ENCODE data around the gene IFI44L.

The IFI44L gene

DNA sequence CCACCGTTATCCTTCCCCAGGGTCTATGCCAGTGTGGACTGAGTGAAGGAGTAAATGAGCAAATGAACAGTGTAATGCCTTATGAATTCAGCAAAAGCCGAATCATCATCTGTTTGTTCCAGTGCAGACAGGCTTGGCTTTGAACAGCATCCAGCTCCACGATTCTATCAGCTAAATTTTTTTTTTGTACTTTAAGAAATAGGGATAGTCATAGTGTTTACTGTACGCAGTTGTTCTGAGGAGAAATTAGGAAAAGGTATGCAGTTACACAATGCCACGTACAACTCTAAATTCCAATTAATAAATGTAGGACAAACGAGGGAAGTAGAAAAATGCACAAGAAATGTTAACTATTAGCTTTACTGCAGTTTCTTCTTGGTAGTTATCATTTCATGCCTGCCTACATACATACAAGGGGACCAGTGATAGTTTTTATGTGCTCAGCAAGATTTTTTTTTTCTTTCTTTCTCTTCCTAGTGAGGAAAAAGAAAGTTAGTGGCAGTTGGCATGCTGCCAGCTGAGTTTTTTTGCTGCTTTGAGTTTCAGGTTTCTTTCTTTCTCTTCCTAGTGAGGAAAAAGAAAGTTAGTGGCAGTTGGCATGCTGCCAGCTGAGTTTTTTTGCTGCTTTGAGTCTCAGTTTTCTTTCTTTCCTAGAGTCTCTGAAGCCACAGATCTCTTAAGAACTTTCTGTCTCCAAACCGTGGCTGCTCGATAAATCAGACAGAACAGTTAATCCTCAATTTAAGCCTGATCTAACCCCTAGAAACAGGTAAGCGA is at the start of gene IFI44L:
Gene IFI44L (plus strand): TSS at position 646 of the 777 bp plus-strand sequence. CDS start 7,468 bp downstream, outside the sequence.
- no peak for DNase-seq

DNA sequence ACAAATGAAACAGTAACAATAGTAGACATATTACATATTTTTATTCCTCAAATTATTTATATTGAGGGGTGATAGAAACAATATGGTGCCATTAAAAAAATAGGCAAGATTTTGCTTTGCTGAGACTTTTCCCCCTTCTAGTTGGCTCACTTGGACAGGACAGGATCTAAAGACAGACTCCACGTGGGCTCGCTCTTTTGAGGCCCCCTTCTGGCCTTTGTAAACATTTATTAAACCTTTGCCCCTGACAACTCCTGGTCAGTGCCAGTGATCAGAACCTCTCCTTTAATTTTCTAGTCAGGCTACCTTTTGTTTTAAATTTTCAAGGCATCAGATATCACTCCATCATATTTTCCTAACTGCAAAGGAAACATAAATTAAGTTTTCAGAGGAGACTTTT is 49.7 kb upstream of the IFI44L start:
- DNase-seq: no peak

DNA sequence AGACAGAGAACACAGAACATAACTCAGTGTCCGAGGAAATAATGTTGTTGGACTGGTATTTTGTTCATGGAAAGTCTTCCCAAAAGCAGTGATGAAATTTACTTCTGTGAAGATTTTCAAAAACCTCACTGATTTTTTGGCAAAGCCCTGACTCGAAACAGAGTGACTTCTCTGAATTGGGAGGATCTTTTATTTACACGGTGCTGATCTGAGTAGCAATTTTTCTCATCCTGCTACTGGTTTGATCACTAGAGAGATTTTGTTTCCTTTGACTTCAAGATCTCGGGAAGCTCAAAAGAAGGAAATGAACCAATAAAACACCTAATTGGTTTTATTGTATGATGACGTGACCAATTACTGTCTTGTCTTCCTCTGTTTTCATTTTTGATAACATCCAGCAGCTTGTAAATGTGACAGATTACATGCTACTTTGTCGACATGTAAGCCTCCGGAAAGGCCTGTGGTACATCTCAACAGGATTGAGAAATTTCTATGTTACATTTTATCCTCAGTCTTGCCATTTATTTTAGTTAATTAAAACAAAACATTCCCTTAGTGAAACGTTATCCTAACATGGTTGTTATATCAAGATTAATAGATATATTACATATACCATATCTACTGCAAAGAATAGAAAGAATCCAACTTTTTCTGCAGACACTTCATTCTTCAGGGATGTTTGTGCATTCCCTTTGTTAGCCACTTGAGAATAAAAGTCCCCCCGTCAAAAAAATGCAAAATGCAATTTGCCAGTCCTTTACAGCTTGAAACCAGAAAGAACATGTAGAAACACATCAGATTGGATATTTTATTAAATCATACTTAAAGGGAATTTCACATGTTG is 42.8 kb upstream of the IFI44L start:
- no peak for DNase-seq

DNA sequence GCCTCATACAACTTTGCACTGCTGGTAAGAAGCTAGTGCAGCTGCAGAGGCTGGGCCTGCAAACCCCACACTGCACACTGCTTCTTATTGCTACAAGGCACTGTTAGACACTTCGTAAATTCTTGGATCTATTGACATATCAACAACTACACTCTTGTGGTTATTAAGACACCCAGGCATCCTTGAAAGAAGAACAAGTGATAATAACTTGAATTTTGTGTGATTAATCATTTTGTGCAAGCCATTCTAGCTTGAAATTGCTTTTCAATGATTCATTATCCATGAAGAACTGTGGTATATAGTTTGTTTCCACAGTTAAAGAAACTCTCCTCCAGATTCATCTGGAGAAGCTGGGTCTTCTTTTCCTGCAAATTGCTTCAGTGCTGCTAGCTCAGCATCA is 33.7 kb upstream of the IFI44L start:
- DNase-seq: no peak

DNA sequence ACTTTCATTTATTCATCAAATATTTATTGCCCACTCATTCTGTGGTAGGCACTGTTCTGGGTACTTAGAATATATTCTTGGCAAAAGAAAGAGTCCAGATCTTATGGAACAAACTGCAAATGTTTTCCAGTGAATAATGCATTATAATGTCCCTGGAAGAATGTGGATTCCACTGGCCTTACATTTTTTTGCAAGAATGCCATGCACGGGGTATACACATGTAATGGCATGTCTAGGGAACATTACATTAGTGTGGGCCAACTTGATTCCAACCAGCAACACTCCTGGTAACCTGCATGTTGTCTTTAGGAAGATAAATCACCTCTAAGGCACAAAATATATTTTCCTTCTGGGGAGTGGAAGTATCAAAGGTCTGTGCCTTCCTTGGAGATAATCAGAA is 33.0 kb upstream of the IFI44L start:
- DNase-seq: no peak

DNA sequence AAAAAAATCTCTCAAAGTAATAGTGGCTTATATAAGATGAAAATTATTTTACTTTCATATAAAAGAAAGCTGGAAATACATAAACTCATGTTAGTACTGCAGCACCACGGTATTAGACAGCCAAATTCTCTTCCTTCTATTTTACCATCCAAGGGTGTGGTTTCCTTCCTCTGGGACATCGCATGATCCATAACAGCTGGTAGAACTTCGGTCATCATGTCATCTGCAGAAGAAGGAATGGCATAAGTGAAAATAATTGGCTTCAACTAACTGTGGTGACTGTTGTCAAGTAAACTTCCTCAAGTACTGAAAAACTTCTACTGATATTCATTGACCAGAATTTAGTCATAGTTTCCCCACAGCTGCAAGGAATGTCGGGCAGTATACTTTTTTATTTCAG is 28.3 kb upstream of the IFI44L start:
- no peak for DNase-seq

DNA sequence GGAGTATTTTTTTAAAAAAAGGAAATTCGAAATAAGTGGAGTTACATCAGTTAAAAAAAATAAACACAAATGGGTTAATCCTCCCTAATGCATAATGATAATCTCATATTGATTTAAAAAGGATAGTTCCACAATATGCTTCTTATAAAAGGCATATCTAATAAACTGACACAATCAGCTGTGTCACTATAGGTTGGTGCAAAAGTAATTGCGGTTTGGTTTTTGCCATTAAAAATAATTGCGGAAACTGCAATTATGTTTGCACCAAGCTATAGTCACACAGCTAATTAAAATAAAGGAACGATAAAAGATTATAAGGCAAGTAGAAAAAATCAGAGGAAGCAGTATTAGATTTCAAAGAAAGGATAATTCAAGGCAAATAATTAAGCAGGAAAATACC is 21.0 kb upstream of the IFI44L start:
- DNase-seq: no peak

DNA sequence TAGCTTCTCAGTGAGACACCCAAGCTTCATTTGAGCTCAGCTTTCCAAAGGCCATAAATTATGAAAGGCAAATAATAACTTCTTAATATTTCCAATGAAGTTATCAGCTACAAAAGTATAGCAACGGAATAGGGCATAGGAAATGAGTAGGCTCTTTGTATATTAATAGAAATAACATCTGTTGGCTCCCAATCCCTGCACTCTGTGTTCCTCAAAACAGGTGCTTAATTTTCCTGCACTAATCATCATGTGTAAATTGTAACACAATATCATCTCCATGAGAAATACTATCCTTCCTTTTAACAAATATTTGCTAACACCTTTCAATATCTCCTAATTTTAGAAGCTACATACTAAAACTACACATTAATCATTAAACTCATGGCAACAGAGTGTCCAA is 19.2 kb upstream of the IFI44L start:
- DNase-seq: no peak

DNA sequence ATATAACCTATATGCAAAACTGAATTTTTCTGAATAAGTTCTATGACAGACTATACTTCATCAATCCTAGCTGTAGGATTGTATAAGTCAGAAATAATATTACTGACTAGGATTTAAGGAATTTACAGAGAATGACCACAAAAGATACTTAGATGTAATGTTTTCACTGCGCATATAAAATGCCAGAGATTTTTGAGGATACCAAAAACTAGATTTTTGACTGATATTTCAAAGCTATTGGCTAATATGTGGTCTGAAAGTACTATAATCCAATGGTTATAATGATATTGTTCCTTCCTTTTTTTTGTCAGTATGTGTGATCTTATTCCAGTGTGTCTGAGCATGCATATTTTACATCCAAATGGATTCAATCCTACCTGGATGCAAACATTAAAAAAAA is 17.0 kb upstream of the IFI44L start:
- DNase-seq: no peak

DNA sequence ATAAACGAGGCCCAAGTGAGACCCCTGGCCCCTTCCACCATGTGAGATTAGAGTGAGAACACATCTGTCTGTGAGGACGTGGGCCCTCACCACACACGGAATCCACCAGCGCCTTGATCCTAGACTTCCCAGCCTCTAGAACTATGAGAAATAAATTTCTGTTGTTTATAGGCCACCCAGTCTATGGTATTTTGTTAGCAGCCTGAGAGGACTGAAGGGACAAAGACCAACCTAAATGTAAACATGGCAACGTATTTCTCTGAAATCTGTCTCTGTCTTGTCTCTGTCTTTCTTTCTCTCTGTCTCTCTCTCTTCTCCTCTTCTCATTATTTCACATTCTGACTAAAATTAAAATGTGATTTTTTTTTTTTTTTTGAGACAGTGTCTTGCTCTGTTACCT is 15.6 kb upstream of the IFI44L start:
- DNase-seq: no peak

DNA sequence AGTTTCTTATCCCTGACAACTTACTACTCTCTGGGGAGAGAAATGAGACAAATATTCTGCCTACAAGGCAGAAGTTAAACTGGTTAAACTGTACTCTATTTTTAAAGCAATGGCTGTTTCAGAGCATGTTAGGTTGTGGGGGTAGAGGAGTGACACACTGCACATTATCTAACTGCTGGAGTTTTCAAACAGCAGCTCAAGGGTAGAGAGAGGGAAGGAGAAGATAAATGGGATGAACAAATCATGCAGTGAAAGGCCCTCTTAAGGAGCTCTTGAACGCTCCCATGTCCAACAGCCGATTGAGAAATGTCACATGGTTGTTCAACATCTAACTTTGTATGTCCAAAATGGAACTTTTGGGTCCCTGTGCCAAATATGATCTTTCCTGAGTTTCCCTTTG is 14.0 kb upstream of the IFI44L start:
- DNase-seq: no peak

DNA sequence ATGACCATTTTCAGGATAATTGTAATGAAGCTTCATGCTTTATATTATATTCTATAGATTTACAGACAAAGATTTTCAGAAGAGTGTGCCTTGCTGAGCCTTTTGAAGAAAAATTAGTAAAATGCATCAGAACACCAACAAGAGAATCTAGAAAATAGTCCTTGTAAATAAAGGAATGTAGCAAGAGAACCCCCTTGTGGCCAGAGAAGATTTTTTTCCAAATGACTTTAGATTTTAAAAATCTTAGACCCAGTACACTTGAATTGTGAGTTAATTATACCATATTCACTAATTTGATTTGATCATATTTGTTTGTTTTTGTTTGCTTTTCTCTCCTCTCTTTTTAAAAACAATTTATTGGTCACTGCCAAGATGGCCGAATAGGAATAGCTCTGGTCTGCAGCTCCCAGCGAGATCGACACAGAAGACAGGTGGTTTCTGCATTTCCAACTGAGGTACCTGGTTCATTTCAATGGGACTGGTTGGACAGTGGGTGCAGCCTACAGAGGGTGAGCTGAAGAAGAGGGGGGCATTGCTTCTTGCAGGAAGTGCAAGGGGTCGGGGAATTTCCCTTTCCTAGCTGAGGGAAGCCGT is 12.8 kb upstream of the IFI44L start:
- no peak for DNase-seq

DNA sequence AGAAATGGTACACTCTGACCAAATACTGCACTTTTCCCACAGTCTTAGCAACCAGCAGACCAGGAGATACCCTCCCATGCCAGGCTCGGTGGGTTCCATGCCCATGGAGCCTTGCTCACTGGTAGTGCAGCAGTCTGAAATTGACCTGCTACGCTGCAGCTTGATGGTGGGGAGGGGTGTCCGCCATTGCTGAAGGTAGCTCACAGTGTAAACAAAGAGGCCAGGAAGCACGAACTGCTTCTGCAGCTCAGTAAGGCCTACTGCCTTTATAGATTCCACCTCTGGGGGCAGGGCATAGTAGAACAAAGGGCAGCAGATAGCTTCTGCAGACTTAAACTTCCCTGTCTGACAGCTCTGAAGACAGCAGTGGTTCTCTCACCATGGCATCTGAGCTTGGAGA is 12.3 kb upstream of the IFI44L start:
- no peak for DNase-seq

DNA sequence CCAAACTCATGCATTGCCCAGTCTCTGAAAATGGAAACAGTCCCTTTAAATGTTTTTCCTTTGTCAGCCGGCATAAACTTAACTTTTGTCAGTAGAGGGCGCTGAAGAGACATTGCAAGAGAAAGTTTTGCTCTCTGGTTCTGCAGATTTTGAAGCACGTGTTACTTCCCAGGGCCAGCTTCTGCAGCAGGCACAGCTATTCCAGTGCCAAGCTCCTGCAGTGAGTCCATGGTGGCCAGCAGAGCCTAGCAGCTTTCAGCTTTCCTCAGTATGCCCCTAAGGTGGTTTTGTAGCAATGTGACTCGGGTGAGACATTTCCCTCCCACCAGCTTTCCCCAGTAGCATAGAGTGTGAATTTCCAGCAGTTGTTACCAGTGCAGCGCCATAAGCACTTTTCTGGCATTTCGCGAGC is 2.6 kb upstream of the IFI44L start:
- DNase-seq: no peak

DNA sequence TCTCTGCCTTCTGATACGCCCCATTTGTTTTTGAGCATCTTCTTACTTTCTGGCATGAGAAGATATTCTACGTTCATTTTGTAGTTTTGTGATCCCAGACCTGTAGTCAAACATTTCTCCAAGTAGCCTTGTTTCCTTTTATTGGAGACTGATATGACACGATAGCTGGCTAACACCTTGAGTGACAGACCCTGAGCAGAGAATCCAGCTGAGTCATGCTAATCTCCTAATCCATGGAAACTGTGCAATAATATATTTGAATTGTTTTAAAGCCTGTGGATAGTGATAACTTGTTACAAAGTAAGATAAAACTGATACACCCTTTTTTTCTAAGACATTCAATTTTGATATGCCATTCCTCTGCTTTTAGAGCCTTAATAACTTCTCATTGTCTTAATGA is 1.2 kb upstream of the IFI44L start:
- DNase-seq: no peak

DNA sequence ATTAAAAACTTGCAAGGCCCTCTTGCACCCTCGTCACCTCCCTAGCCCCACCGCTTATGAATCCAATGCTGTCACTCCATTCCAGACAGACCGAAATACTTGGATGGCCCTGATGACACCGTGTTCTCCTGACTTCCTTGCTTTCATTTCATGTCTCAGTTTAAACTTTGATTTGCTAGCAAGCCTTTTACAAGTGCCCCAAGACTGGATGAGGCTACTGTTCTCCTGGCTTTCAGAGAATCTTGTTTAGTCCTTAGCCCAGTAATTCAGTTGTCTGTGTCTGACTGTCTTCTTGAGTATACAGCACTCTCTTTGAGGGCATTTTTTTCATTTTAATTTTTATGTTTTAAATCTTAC is 824 bp upstream of the IFI44L start:
- no peak for DNase-seq

DNA sequence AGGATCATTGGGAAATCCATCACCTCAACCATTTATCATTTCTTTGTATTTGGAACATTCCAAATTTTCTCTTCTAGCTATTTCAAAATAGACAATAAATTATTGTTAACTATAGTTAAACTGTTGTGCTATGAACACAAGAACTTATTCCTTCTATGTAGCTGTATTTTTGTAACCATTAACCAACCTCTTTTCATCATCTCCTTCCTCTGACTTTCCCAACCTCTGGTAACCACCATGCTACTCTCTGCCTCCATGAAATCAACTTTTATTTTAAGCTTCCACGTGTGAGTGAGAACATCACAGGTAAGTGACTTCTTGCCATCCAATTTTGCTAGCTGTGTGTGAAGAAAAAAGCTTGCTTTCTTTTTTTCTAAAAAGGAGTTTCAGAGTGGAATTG is 418 bp downstream of the IFI44L start:
- DNase-seq: no peak

DNA sequence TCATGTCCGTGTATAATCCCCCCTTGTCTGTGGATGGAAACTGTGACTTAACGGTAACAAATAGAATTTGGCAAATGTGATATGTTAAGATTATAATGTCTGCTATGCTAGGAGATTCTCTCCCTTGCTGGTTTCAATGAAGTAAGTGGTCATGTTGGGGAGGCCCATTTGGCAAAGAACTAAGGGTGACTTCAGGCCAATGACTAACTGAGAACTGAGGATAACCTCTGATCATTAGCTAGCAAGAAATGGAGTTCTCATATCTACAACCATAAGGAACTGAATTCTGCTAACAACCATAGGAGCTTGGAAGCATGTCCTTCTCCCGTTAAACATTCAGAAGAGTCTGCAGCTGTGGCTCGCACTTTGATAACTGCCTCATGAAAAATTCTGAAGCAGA is 2.3 kb downstream of the IFI44L start:
- no peak for DNase-seq

DNA sequence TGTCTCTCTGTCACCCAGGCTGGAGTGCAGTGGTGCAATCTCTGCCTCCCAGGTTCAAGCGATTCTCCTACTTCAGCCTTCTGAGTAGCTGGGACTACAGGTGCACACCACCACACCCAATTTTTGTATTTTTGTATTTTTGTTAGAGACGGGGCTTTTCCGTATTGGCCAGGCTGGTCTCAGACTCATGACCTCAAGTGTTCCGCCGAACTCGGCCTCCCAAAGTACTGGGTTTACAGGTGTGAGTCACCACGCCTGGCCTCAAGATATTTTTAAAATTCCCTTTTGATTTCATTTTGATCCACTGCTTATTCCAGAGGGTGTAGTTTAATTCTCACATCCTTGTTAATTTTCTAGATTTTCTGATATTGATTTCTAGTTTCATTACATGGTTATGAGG is 3.8 kb downstream of the IFI44L start:
- no peak for DNase-seq

DNA sequence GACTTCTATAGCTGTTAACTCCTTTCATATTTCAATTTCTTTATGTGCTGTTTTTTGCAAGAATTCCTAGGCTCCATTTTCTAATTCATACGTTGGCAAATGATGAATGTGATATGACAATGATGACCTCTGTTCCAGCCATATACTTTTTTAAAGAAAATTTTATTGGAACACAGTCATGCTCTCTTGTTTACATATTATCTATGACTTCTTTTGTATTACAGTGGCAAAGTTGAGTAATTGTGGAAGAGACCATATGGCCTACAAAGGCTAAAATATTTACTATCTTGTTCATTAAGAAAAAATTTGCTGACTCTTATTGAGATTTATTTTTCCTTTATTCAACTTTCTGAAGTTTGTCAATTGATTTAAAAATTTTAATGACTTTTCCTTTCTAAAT is 7.1 kb downstream of the IFI44L start:
- DNase-seq: no peak

DNA sequence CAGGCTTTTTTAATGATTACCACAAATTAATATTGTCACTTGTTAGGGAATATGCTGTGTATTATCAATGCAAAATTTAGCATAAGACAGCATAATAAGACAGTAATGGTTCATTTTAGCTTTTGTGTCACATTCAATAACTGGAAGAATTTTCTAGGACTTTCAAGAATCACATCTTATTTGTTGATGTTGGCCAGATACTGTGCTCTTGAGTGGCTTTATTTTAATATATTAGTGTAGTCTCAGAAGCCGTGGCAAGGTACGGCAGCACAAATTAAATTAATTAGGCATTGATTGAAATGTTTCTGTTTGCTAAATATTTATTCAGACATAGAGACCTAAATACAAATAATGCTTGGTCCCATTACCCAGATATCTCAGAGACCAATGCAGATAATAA is 10.4 kb downstream of the IFI44L start:
- DNase-seq: no peak

DNA sequence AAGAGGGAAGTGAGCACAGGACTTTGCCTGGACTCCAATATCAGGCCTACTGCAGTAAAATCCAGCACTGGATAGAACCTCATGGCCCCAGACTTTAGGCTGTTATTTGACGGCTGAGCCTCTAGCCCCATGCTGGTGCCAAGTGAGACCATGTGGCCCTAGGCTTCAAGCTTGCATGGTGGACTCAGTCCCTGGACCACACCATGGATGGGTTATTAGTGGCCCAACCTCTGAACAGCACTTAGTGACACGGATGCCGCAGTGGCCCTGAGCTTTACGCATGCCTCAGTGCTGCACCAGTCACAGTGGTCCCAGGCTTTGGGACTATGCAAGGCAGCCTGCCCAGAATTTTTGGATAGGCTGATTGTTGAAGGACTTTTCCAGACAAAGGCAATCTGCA is 13.0 kb downstream of the IFI44L start:
- DNase-seq: no peak

DNA sequence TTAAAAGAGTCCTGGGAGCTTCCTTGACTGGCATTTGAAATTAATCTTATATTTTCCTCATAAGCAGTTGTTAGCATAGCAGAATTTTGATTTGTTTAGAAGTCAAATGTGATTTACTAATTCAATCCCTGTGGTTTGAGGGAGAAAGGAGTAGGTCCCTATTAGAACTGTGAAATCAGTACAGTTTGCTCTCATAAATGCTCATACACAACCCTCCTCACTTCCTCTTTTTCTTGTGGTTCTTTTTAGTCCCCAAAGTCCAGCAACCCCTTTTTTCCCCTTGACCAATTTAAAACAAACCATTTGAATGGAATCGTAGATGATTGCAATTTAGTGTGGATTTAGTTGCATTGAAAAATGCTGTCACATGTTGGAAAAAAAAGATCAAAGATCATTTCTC is 20.2 kb downstream of the IFI44L start:
- no peak for DNase-seq

DNA sequence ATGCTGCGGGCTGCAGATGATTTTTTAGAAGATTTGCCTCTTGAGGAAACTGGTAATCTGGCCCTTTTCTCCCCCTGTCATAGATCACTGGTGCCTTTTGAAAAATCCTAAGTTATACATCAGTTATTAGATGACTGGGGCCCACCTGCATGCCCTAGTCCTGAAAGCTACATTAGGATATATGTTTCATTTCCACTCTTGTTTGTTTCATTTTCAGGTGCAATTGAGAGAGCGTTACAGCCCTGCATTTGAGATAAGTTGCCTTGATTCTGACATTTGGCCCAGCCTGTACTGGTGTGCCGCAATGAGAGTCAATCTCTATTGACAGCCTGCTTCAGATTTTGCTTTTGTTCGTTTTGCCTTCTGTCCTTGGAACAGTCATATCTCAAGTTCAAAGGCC is 21.3 kb downstream of the IFI44L start:
- no peak for DNase-seq

Measured in DMS79 (cell line).